HG02981 (cell line): ENCODE results near the gene PRDM16.

ENCODE experiments used
- ATAC-seq: cut with Tn5 transposase; IDR thresholded peaks from one replicate; pipeline ENCODE4 v1.9.1; 2021; ENCODE audit warnings: mild to moderate bottlenecking, moderate library complexity; ENCODE audit not compliant: unreplicated experiment

The PRDM16 gene

GRCh38 chr1:3433596-3434320, 364.8 kb downstream of the PRDM16 start:
- ATAC-seq: no peak

GRCh38 chr1:3434406-3435110, 365.6 kb downstream of the PRDM16 start:
- no peak for ATAC-seq

GRCh38 chr1:3435666-3436065, 366.7 kb downstream of the PRDM16 start:
- ATAC-seq: no peak

DNA sequence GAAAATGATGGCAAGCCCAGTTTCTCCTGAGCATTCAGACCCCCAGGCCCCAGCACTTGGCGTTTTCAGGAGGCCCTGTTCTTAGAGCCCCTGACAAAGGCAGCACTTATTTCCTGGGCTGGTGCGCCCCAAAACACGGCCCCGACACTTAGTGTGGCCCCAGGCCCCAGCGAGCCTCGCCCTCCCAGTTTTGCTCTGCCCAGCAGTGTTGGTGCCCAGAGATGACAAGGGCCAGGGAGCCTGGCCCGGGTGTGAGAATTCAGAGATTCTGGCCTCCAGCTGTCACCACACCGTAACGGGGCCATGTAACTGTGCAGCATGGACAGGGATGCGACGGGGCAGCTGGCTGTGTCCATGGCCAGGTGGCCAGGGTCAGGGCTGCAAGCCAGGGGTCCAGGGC, 367.4 kb downstream of the PRDM16 start:
- no peak for ATAC-seq

GRCh38 chr1:3436901-3437300, 367.9 kb downstream of the PRDM16 start:
- ATAC-seq: no peak

GRCh38 chr1:3438661-3439180, 369.7 kb downstream of the PRDM16 start:
- ATAC-seq: no peak

DNA sequence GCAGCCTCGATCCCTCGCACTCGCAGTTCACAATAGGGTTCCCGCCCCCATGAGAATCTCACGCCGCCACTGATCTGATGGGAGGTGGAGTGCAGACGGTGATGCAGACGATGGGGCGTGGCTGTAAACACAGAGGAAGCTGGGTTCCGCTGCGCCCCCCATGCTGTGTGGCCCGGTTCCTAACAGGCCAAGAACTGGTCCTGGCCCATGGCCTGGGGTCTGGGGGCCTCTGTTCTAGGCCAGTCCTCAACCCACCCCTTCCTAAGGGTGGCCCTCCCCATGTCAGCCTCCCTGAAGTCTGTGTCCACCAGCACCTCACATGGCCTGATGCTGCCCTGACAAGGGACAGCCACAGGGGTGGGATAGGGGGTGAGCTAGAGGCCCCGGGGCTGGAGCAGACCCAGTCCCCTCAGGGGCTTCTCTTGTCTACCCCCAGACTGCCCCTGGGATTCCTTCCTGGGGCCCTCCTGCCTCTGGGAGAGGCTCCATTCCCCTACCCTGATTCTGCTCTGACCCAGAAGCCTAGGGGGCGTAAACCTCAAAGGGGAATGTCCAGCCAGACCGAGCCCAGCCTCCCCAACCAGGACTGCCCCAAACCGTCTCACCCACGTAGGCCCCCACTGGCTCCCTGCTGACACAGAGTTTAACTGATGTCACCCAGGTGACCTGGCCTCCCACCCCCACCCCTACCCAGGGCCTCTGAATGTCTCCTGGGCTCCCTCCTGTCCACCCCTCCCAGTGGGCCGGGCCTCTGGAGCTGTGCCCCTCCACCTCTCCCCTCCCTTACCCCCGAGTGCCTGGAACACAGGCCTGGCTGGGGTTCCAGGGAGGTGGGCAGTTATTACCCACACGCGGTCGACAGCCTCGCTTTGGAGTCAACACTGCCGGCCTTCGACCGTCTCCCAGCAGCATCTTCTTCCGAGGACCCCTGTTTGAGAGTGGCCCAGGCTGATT, 370.6 kb downstream of the PRDM16 start:
- ATAC-seq: no peak

DNA sequence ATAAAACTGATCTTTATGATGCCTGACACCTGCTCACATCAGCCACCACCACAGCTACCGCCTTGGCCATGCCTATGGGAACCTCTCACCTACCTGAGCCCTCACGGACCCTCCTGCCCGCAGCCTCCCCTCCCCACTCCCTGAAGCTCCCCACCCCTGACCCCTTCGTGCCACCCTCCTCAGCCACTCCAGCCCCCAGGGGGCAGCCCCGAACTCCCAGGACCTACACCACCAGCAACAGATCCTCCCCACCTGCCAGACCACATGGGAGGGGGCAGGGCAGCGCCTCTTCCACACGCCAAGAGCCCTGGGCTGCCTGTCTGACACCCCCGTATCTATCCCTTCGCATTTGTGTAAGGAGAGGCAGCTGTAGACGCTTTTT, 371.3 kb downstream of the PRDM16 start:
- ATAC-seq: no peak

DNA sequence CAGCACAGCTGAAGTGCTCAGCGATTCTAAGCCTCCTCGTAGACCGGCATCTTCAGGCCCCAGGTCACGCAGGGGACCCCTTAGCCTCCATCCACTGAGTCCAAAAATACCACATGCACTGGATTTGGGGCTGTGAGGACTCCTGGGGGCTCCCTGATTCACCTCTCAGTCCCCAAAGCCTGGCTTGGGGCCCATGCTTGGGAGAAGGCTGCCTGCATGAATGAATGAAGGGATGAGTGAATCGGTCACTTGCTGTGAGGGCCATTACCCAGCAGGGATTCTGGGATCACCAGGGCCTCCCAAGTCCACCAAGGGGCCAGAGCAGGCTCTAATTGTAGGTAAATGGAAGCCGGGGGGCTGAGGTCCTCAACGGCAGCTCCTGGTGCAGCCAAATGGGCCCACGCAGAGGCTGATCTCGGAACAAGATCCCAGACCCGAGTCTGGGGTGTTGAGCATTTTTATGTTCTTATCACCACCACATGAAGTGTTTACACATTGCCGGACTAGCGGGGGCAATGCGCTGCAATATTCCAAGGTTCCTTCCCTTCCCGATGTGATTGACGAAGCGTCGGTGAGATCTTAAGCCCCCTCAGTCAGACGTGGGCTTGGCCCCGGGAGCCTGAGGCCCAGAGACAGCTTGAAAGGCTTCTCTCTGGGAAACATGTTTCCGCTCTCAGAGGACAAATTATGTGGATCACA, 371.9 kb downstream of the PRDM16 start:
- no peak for ATAC-seq

GRCh38 chr1:3441410-3441847, 372.4 kb downstream of the PRDM16 start:
- ATAC-seq: no peak

GRCh38 chr1:3441880-3442279, 372.9 kb downstream of the PRDM16 start:
- no peak for ATAC-seq

- no peak for ATAC-seq
Measured at GRCh38 chr1:3442331-3442730, 373.3 kb downstream of the PRDM16 start.

- ATAC-seq: no peak
Measured at GRCh38 chr1:3442901-3443300, 373.9 kb downstream of the PRDM16 start.

GRCh38 chr1:3443807-3444206, 374.8 kb downstream of the PRDM16 start:
- ATAC-seq: no peak

DNA sequence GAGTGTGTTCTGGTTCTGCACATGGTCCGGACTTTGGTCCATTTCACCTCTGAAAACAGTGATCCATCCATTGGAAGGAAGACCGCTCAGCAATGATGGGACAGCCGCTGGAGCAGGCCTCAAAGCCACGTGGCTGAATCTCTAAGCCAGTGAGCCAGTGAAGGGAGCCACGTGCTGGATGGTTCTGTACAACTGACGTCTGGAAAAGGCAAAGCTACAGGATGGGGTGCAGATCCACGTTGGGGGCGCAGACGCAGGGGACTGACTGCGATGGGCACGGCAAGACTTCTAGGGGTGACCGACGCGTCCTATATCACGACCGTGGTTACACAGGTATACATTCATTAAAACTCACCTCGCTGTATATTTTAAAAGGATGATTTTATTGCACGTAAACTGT, 375.3 kb downstream of the PRDM16 start:
- ATAC-seq: no peak

- ATAC-seq: no peak
Measured at GRCh38 chr1:3444736-3445135, 375.7 kb downstream of the PRDM16 start.

- ATAC-seq: no peak
Measured at GRCh38 chr1:3450202-3450863, 381.3 kb downstream of the PRDM16 start.

DNA sequence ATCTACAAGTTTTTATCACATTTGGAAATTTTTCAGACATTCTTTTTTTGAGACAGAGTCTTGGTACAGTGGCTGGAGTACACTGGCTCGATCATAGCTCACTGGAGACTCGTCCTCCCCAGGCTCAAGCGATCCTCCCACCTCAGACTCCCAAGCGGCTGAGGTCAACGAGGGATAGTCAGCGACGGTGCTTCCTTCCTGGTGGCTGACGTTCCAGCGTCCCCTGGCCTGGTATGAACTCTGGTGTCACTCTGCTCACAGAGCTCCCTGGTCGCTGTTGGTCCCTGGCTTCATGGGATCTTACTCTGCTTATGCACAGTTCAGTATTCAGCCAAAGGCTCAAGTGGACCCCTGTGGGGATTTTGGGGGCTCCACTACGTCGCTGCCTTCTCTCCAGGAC, 382.0 kb downstream of the PRDM16 start:
- ATAC-seq: no peak

DNA sequence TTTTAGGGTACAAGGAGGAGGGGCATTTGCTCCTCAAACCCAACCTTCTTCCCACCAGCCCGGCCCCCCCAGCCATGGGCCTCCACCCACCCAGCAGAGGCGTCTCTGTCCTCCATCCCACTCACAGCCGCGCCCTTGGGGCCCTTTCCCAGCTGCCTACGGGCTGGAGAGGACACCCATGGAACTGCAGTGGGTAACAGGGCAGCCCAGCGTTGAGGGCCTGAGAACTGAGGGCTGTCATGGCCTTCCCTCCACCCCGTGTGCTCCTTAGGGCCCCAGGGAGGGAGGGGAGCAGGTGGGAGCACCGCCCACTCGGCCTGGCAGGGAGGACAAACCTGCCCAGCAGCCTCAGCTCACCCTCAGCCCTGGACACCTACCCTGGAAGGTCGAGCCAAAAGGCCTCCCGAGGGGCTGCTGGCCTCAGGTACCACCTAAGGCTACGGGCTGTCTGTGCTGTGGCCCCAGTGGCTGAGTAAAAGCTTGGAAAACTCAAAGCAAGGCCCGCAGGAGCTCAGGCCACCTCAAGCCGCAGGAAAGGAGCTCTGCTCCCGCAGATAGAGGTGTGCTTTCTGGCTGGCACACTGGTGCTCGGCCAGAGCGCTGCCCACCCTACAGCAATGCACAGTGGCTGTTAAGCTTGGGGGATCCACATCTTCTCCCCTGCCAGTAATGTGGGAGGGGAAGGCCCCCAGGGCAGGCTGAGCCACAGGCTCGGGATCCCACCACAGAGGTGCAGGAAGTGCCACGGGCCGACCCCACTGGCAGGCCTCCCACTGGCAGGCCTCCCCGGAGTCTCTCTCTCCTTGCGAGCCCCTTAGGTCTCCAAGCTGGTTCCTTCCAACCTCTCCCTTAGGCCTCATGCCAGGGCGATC, 383.2 kb downstream of the PRDM16 start:
- ATAC-seq: no peak
